ENCODE data around the gene RSPH9. TPM values are rescaled to one million over a fixed set of nuclear protein-coding genes. Genes with fewer than 3 reads are reported as not detected.

RSPH9 gene
- total RNA-seq, 1 donor from 2014 or later: not detected

GRCh38 chr6:43680308-43681200 lies 35.7 kb downstream of the RSPH9 start:
- H3K27ac Mint-ChIP-seq (ENCODE audit: unreplicated experiment): no peak overlapping the region
- no peak for DNase-seq (ENCODE audit: low spot score)
- TF ChIP-seq CTCF (IDR thresholded peaks at IDR 0.05; ENCODE audit: unreplicated experiment): no peak
- peaks cover 2% of the 10 kb centered on the region for H3K27me3 Mint-ChIP-seq (ENCODE audit: unreplicated experiment)
- H3K9me3 Mint-ChIP-seq (ENCODE audit: unreplicated experiment): no peaks in the 10 kb centered on the region
- H3K4me1 Mint-ChIP-seq (ENCODE audit: unreplicated experiment): peaks cover 8% of the 10 kb centered on the region
- peak overlapping the region; percentile 23 for H3K4me3 Mint-ChIP-seq (ENCODE audit: unreplicated experiment)
- peaks cover 12% of the 10 kb centered on the region for H3K36me3 Mint-ChIP-seq (ENCODE audit: low read depth, unreplicated experiment)

- Mint-ChIP-seq H3K9me3 (ENCODE audit: unreplicated experiment) (no peaks in the 10 kb centered on the region), H3K36me3 (ENCODE audit: low read depth, unreplicated experiment) (peaks cover 12% of the 10 kb centered on the region), H3K27ac (ENCODE audit: unreplicated experiment) (no peak overlapping the region), H3K27me3 (ENCODE audit: unreplicated experiment) (peaks cover 2% of the 10 kb centered on the region), H3K4me3 (ENCODE audit: unreplicated experiment) (no peak overlapping the region), H3K4me1 (ENCODE audit: unreplicated experiment) (peaks cover 8% of the 10 kb centered on the region)
- DNase-seq (ENCODE audit: low spot score): no peak
- TF ChIP-seq CTCF (IDR thresholded peaks at IDR 0.05; ENCODE audit: unreplicated experiment): no peak
These were observed 36.5 kb downstream of the RSPH9 start for GRCh38 chr6:43681303-43681702.

GRCh38 chr6:43682724-43683429 lies 38.0 kb downstream of the RSPH9 start:
- H3K4me1 Mint-ChIP-seq (ENCODE audit: unreplicated experiment): peaks cover 18% of the 10 kb centered on the region
- H3K4me3 Mint-ChIP-seq (ENCODE audit: unreplicated experiment): no peak overlapping the region
- no peak for DNase-seq (ENCODE audit: low spot score)
- peaks cover 9% of the 10 kb centered on the region for H3K36me3 Mint-ChIP-seq (ENCODE audit: low read depth, unreplicated experiment)
- H3K27me3 Mint-ChIP-seq (ENCODE audit: unreplicated experiment): peaks cover 4% of the 10 kb centered on the region
- H3K27ac Mint-ChIP-seq (ENCODE audit: unreplicated experiment): no peak overlapping the region
- no peaks in the 10 kb centered on the region for H3K9me3 Mint-ChIP-seq (ENCODE audit: unreplicated experiment)
- TF ChIP-seq CTCF (IDR thresholded peaks at IDR 0.05; ENCODE audit: unreplicated experiment): no peak

- Mint-ChIP-seq H3K36me3 (ENCODE audit: low read depth, unreplicated experiment) (no peaks in the 10 kb centered on the region), H3K4me1 (ENCODE audit: unreplicated experiment) (peaks cover 23% of the 10 kb centered on the region), H3K27me3 (ENCODE audit: unreplicated experiment) (peaks cover 4% of the 10 kb centered on the region), H3K4me3 (ENCODE audit: unreplicated experiment) (no peak overlapping the region), H3K27ac (ENCODE audit: unreplicated experiment) (no peak overlapping the region), H3K9me3 (ENCODE audit: unreplicated experiment) (no peaks in the 10 kb centered on the region)
- DNase-seq (ENCODE audit: low spot score): no peak
- TF ChIP-seq CTCF (IDR thresholded peaks at IDR 0.05; ENCODE audit: unreplicated experiment): no peak
These were observed 39.0 kb downstream of the RSPH9 start for GRCh38 chr6:43683708-43684455.
